Glomerular visceral epithelial cell (primary cell): ENCODE data around the gene ABCD1.
"Not testable (repeated sequence)": the region's sequence is repeated elsewhere in the genome, so short reads cannot be mapped to it uniquely, and the experiment has no call there.

Experiments
- DNase-seq: peaks from one replicate; pipeline ENCODE4 v3.0.0-alpha.2; 2016; ENCODE audit errors: extremely low spot score

The ABCD1 gene

DNA sequence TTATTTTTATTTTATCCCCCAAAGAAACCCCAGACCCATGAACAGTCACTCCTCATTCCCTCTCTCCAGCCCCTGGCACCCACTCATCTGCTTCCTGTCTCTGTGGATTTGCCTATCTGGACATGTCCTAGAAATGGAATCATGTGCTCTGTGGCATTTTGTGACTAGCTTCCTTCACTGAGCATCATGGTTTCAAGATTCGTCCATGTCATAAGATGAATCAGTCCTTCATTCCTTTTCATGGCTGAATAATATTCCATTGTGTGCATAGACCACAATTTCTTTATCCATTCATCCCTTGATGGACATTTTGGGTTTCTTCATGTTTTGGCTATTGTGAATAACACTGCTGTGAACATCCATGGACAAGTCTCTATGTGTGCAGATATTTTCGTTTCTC, 10.2 kb downstream of the ABCD1 start:
- DNase-seq: no peak

DNA sequence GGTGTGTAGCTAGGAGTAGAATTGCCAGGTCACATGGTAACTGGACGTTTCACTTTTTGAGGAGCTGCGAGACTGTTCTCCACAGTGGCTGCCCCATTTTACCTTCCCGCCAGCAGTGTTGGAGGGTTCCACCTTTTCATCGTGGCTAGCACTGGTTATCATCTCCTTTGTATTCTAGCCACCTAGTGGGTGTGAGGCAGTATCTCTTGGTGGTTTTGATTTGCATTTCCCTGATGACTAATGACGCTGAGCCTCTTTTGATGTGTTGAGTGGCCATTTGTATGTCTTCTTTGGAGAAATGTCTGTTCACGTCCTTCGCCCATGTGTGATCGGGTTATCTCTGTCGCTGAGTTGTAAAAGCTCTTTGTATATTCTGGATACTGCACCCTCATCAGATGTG, 10.6 kb downstream of the ABCD1 start:
- DNase-seq: no peak

DNA sequence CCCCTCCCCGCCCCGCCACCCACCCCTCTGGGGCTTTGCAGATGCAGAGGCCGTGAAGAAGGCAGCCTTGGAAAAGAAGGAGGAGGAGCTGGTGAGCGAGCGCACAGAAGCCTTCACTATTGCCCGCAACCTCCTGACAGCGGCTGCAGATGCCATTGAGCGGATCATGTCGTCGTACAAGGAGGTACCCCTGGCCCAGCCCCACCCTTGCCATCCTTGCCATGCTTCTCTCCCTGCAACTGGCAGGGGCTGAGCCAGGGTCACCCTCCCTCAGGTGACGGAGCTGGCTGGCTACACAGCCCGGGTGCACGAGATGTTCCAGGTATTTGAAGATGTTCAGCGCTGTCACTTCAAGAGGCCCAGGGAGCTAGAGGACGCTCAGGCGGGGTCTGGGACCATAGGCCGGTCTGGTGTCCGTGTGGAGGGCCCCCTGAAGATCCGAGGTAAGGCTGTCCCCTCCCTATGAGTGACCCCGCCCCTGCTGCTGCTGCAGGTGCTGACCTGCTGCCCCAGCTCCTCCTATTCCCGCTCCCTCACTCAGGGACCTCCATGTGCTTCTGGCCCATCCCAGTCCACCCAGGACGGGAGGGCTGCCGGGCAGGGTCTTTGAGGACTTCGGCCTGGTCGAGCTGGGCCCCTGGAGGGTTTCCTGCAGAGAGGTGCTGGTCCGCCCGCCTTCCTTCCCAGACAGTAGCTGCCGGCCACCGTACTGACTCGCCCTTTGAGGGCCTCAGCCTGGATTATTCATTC, 11.6 kb downstream of the ABCD1 start:
- DNase-seq: no peak

- DNase-seq: no peak
These were observed 12.3 kb downstream of the ABCD1 start for GRCh38 chrX:153736871-153737441.

DNA sequence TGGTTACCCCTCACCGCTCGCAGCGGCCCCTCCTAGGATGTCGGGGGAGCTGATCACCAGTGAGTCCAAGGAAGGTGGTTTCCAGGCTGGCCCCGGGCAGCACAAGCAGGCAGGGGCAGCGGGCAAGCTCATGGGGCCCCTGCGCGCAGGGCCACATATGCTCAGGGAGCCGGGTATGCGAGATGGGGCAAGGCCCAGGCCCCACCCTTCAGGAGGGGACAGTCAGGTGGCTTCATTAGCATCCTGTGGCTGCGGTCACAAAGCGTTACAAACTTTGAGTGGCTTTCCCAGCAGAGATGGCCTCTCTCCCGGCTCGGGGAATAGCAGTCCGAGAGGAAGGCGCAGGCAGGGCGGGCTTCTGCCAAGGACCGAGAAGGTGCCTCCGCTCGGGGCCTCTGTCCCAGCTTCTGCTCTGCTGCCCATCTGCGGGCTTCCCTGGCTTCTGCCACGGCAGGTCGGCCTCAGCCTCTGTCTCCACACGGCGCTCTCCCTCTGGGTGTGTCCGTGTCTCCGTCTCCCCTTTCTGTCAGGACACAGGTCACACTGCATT, 13.5 kb downstream of the ABCD1 start:
- DNase-seq: no peak

GRCh38 chrX:153739754-153740486, 15.3 kb downstream of the ABCD1 start:
- no peak for DNase-seq

DNA sequence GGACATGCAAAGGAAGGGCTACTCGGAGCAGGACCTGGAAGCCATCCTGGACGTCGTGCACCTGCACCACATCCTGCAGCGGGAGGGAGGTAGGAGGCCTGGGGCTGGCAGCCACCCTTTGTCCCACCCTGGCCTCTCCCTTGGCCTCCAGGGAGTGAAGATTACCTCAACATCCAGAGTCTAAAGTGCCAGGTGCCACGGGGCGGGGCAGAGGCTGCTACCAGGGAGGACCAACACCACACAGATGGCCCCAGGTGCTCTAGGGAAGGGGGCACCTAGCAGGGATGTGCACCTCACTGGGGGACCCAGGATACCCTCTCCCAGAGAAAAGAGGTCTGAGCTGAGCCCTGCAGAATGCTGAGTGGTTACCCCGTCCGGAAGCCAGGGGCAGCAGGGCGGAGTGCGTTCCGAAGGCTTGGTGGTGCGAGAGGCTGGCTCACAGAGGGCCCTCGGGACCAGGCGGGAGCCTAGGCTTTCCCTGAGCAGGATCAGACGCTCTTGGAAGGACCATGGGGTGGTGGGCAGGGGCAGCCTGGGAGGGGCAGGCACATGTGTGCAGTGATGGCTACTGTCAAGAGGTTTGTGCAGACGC, 16.1 kb downstream of the ABCD1 start:
- no peak for DNase-seq

DNA sequence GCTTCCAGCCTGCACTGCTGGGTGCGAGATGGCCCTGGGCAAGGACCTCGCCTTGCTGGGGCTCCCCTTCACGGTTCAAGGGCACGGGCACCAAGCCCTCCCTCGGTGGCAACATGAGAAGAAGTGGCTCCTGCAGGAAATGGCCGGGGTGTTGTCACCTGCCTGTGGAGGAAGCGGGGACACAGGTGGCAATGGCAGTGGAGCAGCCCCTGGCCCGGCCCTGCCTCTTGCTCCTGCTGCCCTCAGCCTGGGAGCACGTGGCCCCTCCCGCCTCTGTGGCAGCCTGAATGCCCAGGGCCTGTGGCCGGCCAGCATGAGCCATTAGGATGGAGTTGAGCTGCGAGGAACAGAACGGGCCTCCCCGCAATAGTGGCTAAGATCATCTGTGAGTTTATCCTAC, 16.8 kb downstream of the ABCD1 start:
- no peak for DNase-seq

DNA sequence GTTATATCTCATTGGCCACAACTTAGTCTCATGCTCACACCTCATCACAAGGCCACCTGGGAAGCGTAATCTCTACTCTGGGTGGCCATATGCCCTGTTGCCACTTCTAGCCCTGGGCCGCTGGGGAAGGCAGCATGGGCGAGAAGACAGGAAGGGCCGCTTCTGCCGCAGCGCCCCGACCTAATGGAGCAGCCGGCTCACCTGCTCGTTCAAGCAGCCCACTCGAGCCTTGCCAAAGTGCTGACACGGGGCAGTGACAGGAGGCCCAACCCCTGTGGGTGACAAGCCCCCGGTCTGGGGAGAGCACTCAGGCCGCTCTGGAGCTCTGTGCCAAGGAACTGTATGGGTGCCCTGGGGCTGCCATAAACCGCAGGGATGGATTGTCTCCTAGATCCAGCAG, 17.5 kb downstream of the ABCD1 start:
- DNase-seq: not testable (repeated sequence)

- DNase-seq: not testable (repeated sequence)
These were observed 18.3 kb downstream of the ABCD1 start for GRCh38 chrX:153742796-153743467.

DNA sequence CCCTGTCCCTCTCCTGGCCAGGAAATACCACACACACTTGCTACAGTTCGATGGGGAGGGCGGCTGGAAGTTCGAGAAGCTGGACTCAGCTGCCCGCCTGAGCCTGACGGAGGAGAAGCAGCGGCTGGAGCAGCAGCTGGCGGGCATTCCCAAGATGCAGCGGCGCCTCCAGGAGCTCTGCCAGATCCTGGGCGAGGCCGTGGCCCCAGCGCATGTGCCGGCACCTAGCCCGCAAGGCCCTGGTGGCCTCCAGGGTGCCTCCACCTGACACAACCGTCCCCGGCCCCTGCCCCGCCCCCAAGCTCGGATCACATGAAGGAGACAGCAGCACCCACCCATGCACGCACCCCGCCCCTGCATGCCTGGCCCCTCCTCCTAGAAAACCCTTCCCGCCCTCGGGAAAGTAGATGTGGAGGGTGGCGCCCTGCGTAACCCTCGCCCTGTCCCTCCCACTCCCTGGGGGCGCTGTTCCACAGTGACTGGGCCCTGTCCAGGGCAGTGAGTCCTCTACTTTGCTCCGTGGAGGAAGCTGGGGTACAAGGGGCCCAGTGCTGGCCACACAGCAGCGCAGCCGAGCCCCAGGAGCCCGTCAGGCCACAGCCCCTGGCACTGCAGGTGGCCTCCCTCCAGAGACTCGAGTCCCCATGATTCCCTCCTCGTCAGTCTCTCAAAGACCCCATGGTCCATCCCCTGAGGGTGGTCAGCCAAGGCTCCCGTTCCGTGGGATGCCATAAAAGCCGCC, 19.0 kb downstream of the ABCD1 start:
- not testable (repeated sequence) for DNase-seq

- DNase-seq: no peak
These were observed 19.8 kb downstream of the ABCD1 start for GRCh38 chrX:153744210-153745066.

- DNase-seq: not testable (repeated sequence)
These were observed 20.4 kb downstream of the ABCD1 start for GRCh38 chrX:153745067-153745433.

- no peak for DNase-seq
These were observed 21.7 kb downstream of the ABCD1 start for GRCh38 chrX:153746359-153746758.

DNA sequence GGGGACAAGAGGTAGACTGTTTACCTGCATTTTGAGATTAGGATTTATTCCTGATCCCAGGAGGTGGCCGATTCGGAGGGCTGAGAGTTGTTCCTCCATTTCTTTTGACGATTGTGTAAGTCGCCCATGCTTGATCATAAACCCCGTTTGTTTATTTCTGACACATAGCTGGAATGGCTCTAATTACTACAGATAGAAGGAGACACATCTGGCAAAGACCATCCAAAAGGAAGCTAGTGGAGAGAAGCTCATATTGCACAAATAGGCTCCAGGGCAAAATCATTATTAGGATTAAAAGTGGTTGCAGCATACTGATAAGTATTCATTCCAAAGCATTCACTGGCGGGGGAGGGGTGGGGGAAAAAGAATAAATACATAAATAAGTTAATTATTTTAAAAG, 22.3 kb downstream of the ABCD1 start:
- DNase-seq: not testable (repeated sequence)

DNA sequence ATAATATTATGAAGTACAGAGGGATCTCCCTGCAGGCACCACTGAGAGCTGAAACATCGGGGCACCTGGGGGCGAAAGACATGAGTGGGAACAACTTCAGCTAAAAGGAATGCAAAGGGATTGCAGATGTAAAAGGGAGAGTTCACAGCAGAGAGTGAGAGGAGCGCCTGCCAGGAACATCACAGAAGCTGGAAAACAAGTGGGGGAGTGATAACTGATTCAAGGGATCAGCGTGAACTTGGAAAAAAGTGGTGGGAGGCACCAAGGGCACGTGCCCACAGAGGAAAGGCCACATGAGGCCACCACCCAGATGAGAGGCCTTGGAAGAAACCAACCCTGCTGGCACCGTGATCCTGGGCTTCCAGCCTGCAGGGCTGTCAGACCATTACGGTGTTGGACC, 24.4 kb downstream of the ABCD1 start:
- not testable (repeated sequence) for DNase-seq

- no peak for DNase-seq
These were observed 25.6 kb downstream of the ABCD1 start for GRCh38 chrX:153750127-153750774.

- no peak for DNase-seq
These were observed 30.5 kb downstream of the ABCD1 start for GRCh38 chrX:153755136-153755535.

DNA sequence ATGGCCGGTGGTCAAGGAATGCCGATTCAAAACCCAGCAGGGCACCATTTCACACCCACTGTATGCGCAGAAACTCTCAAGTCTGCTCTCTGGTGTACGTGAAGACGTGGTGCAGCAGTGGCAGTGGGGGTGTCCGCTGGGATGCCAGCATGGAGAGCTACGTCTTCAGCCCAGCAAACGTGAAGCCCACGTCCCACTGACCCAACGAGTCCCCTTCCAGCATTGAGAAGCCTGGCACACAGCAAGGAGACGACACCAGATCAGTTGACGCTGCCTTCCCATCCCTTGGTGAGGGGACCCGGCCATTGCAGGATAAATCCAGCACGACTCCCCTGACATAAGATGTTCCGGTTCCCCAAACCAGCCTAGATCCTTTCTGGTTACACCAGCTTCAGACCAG, 37.2 kb downstream of the ABCD1 start:
- DNase-seq: no peak
